Esophagus squamous epithelium (tissue), 5 donors: Measurements from ENCODE around the gene CYP4F2. TPM values are rescaled to one million over a fixed set of nuclear protein-coding genes. Genes with fewer than 3 reads are reported as not detected.
"Not testable (repeated sequence)": the region's sequence is repeated elsewhere in the genome, so short reads cannot be mapped to it uniquely, and the experiment has no call there.

Source experiments
- DNase-seq: peaks from one replicate; lab custom pipeline; 2025; lab: John Stamatoyannopoulos, UW
- H3K27ac ChIP-seq, 4 donors: fragments of 200-600 bp; sonication (generic); one replicate each; pipeline ENCODE4 v1.5.1; 2016 to 2019; ENCODE audit warnings: mild to moderate bottlenecking in 1 of 4
- H3K27me3 ChIP-seq, 4 donors: fragments of 200-600 bp; sonication (generic); 1 replicate in 3 of 4; 2 replicates in 1 of 4; pipeline versions ENCODE4 v1.5.1 to v1.6.0; 2017 to 2021; ENCODE audit warnings: antibody characterized with exemption in 1 of 4
- H3K36me3 ChIP-seq, 3 donors: fragments of 200-600 bp; sonication (generic); one replicate each; pipeline ENCODE4 v1.5.1; 2016 to 2019
- H3K4me1 ChIP-seq, 3 donors: fragments of 200-600 bp; sonication (generic); one replicate each; pipeline ENCODE4 v1.5.1; 2017 to 2019
- H3K4me3 ChIP-seq, 4 donors: fragments of 200-600 bp; sonication (generic); 1 replicate in 3 of 4; 2 replicates in 1 of 4; pipeline ENCODE4 v1.5.1; 2016 to 2019; ENCODE audit warnings: mild to moderate bottlenecking in 2 of 4, moderate library complexity in 1 of 4
- H3K9me3 ChIP-seq, 3 donors: fragments of 200-600 bp; sonication (generic); one replicate each; pipeline ENCODE4 v1.5.1; 2016 to 2019
- CTCF ChIP-seq, 6 experiments: fragments of 450-650 bp in 4 of 6; fragments of 200-600 bp in 2 of 6; sonication (generic) in 2 of 6; IDR thresholded peaks; one replicate each; pipeline ENCODE4 v1.5.1; 2016 to 2019; ENCODE audit warnings: antibody characterized with exemption in 6 of 6, mild to moderate bottlenecking in 4 of 6, moderate library complexity in 4 of 6
- POLR2A ChIP-seq, 4 donors: fragments of 450-650 bp; IDR thresholded peaks; one replicate each; pipeline ENCODE4 v1.6.1; 2017; ENCODE audit warnings: antibody characterized with exemption in 4 of 4, mild to moderate bottlenecking in 4 of 4, moderate library complexity in 3 of 4
- WGBS, 2 donors: methylation state at CpG; one replicate each; pipeline ENCODE4 v1.1.5; 2018; 5-methylcytosine and 5-hydroxymethylcytosine counted together
- intact Hi-C: fragments of 100-400 bp; cut with DNase I; formaldehyde crosslinking; loops from one replicate; pipeline ENCODE4 v1.15.0; 2022
- total RNA-seq, 4 donors: library from RNA; depleted of rRNA; stranded (reverse); fragments of >200 nt; gene quantifications; one replicate each; pipeline ENCODE4 v1.1.0, GENCODE V29; 2016
- donor health status: DM: yes; HTN: yes; CAD: no.

The CYP4F2 gene
- total RNA-seq, 4 donors from 2014 or later: 0.19 TPM; not detected in 3

GRCh38 chr19:15902254-15902653 lies 4.4 kb upstream of the CYP4F2 start:
- DNase-seq: no peak
- no peaks in the 10 kb centered on the region for H3K36me3 ChIP-seq
- intact Hi-C loops: no loop called here
- no peak for TF ChIP-seq CTCF (IDR thresholded peaks at IDR 0.05)
- TF ChIP-seq POLR2A (IDR thresholded peaks at IDR 0.05): no peak
- no peak overlapping the region for H3K27ac ChIP-seq
- peaks cover 0 to 3% (median 0%) of the 10 kb centered on the region in 3 donors for H3K4me1 ChIP-seq
- no peak overlapping the region for H3K4me3 ChIP-seq
- peaks cover 0 to 40% (median 0%) of the 10 kb centered on the region in 4 donors for H3K27me3 ChIP-seq
- WGBS, 2 donors: 82 to 100% methylated on average over 3 to 9 of the region's 11 CpGs
- H3K9me3 ChIP-seq: no peaks in the 10 kb centered on the region

GRCh38 chr19:15900504-15900903 lies 2.6 kb upstream of the CYP4F2 start:
- intact Hi-C loops: no loop called here
- Histone ChIP-seq H3K4me3 (no peak overlapping the region), H3K36me3 (no peaks in the 10 kb centered on the region), H3K27ac (no peak overlapping the region), H3K9me3 (no peaks in the 10 kb centered on the region), H3K27me3 (peaks cover 0 to 46% (median 0%) of the 10 kb centered on the region in 4 donors), H3K4me1 (peaks cover 0 to 3% (median 0%) of the 10 kb centered on the region in 3 donors)
- WGBS, 2 donors: 76 to 88% methylated on average over 10 to 11 of the region's 11 CpGs
- DNase-seq: no peak
- TF ChIP-seq POLR2A (IDR thresholded peaks at IDR 0.05): no peak
- TF ChIP-seq CTCF (IDR thresholded peaks at IDR 0.05): no peak

GRCh38 chr19:15900032-15900431 lies 2.2 kb upstream of the CYP4F2 start:
- H3K4me1 ChIP-seq, H3K27ac ChIP-seq, DNase-seq, intact Hi-C loops, H3K36me3 ChIP-seq, H3K9me3 ChIP-seq: not testable (repeated sequence)
- peaks cover 0 to 46% (median 0%) of the 10 kb centered on the region in 4 donors for H3K27me3 ChIP-seq
- H3K4me3 ChIP-seq: peak overlapping the region in 1 of 4 donors; percentile 23
- 31% methylated on average over 7 of the region's 15 CpGs; no CpG with 5 or more reads in 1 of the 2 donors for WGBS, 2 donors

- H3K36me3 ChIP-seq, H3K4me1 ChIP-seq, DNase-seq, H3K27ac ChIP-seq, intact Hi-C loops, H3K9me3 ChIP-seq: not testable (repeated sequence)
- peaks cover 0 to 46% (median 0%) of the 10 kb centered on the region in 4 donors for H3K27me3 ChIP-seq
- peak overlapping the region in 1 of 4 donors; percentile 23 for H3K4me3 ChIP-seq
- 34% methylated on average over 11 of the region's 30 CpGs; no CpG with 5 or more reads in 1 of the 2 donors for WGBS, 2 donors
Measured at GRCh38 chr19:15899561-15899960, 1.7 kb upstream of the CYP4F2 start.

- Histone ChIP-seq H3K9me3 (no peaks in the 10 kb centered on the region), H3K4me1 (peaks cover 0 to 3% (median 0%) of the 10 kb centered on the region in 3 donors), H3K27ac (no peak overlapping the region), H3K4me3 (no peak overlapping the region), H3K36me3 (no peaks in the 10 kb centered on the region), H3K27me3 (peaks cover 0 to 51% (median 0%) of the 10 kb centered on the region in 4 donors)
- no peak for DNase-seq
- TF ChIP-seq POLR2A (IDR thresholded peaks at IDR 0.05) (no peak), CTCF (IDR thresholded peaks at IDR 0.05) (no peak)
- WGBS, 2 donors: 75 to 78% methylated on average over 10 to 11 of the region's 16 CpGs
- intact Hi-C loops: no loop called here
Measured at GRCh38 chr19:15897026-15897737, 692 bp downstream of the CYP4F2 start.

GRCh38 chr19:15895876-15896430 lies 1.9 kb downstream of the CYP4F2 start:
- Histone ChIP-seq H3K27me3 (peaks cover 0 to 49% (median 0%) of the 10 kb centered on the region in 4 donors), H3K36me3 (no peaks in the 10 kb centered on the region), H3K27ac (no peak overlapping the region), H3K4me1 (peaks cover 0 to 3% (median 0%) of the 10 kb centered on the region in 3 donors), H3K9me3 (no peaks in the 10 kb centered on the region), H3K4me3 (no peak overlapping the region)
- WGBS, 2 donors: 65 to 80% methylated on average over 4 of the region's 4 CpGs
- DNase-seq: no peak
- intact Hi-C loops: no loop called here
- TF ChIP-seq POLR2A (IDR thresholded peaks at IDR 0.05): no peak
- TF ChIP-seq CTCF (IDR thresholded peaks at IDR 0.05): no peak
